Measurements from ENCODE around the gene CCDC97. TPM values are rescaled to one million over a fixed set of nuclear protein-coding genes. Genes with fewer than 3 reads are reported as not detected.

CCDC97 gene
- total RNA-seq, 1 donor from 2014 or later, result 7.9 TPM

DNA sequence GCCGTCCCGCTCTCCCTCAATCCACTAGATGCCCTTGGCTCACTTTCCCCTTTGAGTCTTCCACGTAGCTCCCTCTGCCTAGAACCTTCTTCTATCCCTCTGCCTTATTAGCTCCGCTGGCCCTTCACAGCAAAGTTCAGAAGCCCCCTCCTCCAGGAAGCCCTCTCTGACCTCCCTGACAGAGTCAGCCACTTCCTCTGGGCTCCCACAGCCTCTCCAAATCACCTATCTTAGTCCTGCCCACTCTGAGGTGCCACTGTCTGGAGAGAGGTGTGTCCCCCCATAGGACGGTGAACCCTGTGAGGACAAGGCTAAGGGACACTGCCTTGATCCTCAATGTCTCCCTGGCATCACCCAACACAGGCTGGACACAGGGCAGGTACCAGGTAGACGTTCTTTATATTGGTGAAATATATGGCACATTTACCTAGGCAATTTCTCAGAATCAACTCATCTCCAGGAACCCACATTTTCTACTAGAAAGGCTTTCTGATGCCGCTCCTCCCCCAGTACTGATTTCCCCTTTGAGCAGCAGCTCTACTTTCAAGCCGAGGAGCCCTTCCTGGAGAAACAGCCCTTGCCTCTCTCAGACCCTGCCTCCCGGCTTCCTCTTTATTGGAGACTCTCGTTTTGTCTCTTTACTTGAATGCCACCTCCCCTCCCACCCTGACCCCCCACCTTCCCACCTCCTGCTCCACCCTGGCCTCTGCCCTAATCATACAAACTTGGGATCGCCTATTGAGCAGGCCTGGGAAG, 47.2 kb downstream of the CCDC97 start:
- TF ChIP-seq, protein P1, sequence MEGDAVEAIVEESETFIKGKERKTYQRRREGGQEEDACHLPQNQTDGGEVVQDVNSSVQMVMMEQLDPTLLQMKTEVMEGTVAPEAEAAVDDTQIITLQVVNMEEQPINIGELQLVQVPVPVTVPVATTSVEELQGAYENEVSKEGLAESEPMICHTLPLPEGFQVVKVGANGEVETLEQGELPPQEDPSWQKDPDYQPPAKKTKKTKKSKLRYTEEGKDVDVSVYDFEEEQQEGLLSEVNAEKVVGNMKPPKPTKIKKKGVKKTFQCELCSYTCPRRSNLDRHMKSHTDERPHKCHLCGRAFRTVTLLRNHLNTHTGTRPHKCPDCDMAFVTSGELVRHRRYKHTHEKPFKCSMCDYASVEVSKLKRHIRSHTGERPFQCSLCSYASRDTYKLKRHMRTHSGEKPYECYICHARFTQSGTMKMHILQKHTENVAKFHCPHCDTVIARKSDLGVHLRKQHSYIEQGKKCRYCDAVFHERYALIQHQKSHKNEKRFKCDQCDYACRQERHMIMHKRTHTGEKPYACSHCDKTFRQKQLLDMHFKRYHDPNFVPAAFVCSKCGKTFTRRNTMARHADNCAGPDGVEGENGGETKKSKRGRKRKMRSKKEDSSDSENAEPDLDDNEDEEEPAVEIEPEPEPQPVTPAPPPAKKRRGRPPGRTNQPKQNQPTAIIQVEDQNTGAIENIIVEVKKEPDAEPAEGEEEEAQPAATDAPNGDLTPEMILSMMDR (IDR thresholded peaks at IDR 0.05; ENCODE audit: insufficient read depth, low read length, severe bottlenecking), result no peak
- FAIRE-seq (no peak), DNase-seq (ENCODE audit: low read depth) (no peak)
- H3K27me3 ChIP-seq (ENCODE audit: control insufficient read depth, insufficient read depth, low read length), result no peaks in the 10 kb centered on the region
- no peak overlapping the region for H3K4me3 ChIP-seq (ENCODE audit: low read depth, low read length)
- no peaks in the 10 kb centered on the region for H3K36me3 ChIP-seq (ENCODE audit: control insufficient read depth, insufficient read depth, low read length)

DNA sequence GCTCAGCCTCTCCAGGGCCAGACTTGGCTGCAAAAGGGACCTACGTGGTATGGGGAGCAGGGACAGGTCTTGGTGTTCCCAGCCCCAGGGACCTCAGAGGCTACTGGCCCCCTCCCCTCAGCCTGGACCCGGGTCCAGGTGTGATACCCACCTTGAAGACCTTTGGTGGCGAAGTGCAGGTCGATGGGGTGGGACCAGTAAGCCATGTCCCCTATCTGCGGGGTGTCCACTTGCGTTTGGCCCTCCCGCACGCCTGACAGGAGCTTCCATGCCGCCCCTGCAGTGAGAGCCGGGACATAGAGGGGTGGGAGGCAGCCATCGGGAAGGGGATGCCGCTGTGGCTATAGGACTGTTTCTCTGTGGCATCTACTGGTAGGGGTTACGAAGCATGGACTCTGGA, 47.8 kb downstream of the CCDC97 start:
- Histone ChIP-seq H3K27me3 (ENCODE audit: control insufficient read depth, insufficient read depth, low read length) (no peaks in the 10 kb centered on the region), H3K36me3 (ENCODE audit: control insufficient read depth, insufficient read depth, low read length) (no peaks in the 10 kb centered on the region), H3K4me3 (ENCODE audit: low read depth, low read length) (no peak overlapping the region)
- FAIRE-seq, result no peak
- no peak for DNase-seq (ENCODE audit: low read depth)
- TF ChIP-seq, protein P1 (IDR thresholded peaks at IDR 0.05; ENCODE audit: insufficient read depth, low read length, severe bottlenecking), result no peak

DNA sequence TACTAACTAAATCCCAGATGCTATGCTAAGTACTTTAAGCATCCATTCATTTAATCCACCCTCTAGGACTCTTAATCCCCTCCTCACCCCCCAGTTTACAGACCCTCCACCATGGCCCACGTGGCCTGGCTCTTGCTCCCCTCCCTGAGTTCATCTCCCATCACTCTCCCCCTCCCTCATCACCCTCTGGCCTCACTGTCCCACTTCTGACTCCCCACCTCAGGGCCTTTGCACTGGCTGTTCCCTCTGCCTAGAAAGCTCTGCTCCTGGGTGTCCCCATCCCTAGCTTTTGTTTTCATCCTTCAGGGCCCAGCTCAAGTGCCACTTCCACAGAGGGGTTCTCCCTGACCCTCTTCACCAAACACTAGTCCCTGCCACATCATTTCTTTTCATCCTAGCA, 49.8 kb downstream of the CCDC97 start:
- TF ChIP-seq, protein P1 (IDR thresholded peaks at IDR 0.05; ENCODE audit: insufficient read depth, low read length, severe bottlenecking), result no peak
- FAIRE-seq (no peak), DNase-seq (ENCODE audit: low read depth) (no peak)
- Histone ChIP-seq H3K36me3 (ENCODE audit: control insufficient read depth, insufficient read depth, low read length) (no peaks in the 10 kb centered on the region), H3K4me3 (ENCODE audit: low read depth, low read length) (no peak overlapping the region), H3K27me3 (ENCODE audit: control insufficient read depth, insufficient read depth, low read length) (no peaks in the 10 kb centered on the region)

DNA sequence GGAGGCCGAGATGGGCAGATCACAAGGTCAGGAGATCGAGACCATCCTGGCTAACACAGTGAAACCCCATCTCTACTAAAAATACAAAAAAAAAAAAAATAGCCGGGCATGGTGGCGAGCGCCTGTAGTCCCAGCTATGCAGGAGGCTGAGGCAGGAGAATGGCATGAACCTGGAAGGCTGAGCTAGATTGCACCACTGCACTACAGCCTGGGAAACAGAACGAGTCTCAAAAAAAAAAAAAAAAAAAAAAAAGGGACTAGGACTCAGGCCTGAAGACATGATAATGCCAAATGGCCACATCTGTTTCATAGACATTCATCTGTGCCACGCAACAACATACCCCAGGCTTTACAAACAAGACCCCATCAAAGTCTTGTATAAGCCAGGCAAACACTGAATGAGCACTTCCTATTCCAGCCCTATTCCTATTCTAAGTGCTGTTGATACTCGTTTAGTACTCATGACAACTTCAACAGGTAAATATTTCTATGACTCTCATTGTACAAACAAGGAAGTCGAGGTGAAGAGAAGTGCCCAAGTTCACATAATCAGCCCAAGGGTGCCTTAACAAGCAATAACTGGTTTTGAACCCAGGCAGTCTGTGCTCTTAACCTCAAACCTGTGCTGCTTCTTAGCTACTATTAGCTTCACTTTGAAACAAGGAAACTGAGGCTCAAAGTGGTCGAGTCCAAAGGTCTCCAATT, 52.3 kb downstream of the CCDC97 start:
- DNase-seq (ENCODE audit: low read depth), result peak; percentile 91

DNA sequence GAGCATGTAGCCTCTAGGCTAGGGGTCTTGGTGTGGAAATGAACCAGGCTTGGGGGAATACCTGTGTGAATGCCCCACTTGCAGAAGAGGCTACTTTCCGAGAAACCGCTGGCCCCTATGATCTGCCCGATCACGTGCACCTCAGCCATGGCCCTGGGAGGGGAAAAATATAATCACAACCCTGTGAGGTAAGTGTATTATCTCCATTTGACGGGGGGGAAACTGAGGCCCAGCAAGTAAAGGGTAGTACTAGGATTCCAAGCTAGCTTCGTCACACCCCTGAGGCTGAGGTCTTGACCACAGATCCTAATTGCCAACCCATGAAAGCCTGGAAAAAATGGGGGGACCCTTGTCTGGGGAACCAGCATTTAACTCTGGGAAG, 53.4 kb downstream of the CCDC97 start:
- no peak for DNase-seq (ENCODE audit: low read depth)
- Histone ChIP-seq H3K36me3 (ENCODE audit: control insufficient read depth, insufficient read depth, low read length) (no peaks in the 10 kb centered on the region), H3K4me3 (ENCODE audit: low read depth, low read length) (peak overlapping the region; percentile 78), H3K27me3 (ENCODE audit: control insufficient read depth, insufficient read depth, low read length) (no peaks in the 10 kb centered on the region)
- TF ChIP-seq, protein P1 (IDR thresholded peaks at IDR 0.05; ENCODE audit: insufficient read depth, low read length, severe bottlenecking), result no peak
- FAIRE-seq, result no peak

More for the DNA sequence above, 52.3 kb downstream of the CCDC97 start:
- TF ChIP-seq, protein P1 (IDR thresholded peaks at IDR 0.05; ENCODE audit: insufficient read depth, low read length, severe bottlenecking), result no peak
- no peaks in the 10 kb centered on the region for H3K36me3 ChIP-seq (ENCODE audit: control insufficient read depth, insufficient read depth, low read length)
- no peaks in the 10 kb centered on the region for H3K27me3 ChIP-seq (ENCODE audit: control insufficient read depth, insufficient read depth, low read length)
- no peak for FAIRE-seq
- H3K4me3 ChIP-seq (ENCODE audit: low read depth, low read length), result no peak overlapping the region

Data from bronchial epithelial cell (primary cell).